OCI-M2 (cell line): ENCODE results near the gene VAPB.
"Not testable (repeated sequence)": the region's sequence is repeated elsewhere in the genome, so short reads cannot be mapped to it uniquely, and the experiment has no call there.

Experiments used
- DNase-seq: peaks from one replicate; lab custom pipeline; 2025; ENCODE audit not compliant: unreplicated experiment; lab: John Stamatoyannopoulos, UW

The VAPB gene, protein sequence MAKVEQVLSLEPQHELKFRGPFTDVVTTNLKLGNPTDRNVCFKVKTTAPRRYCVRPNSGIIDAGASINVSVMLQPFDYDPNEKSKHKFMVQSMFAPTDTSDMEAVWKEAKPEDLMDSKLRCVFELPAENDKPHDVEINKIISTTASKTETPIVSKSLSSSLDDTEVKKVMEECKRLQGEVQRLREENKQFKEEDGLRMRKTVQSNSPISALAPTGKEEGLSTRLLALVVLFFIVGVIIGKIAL

DNA sequence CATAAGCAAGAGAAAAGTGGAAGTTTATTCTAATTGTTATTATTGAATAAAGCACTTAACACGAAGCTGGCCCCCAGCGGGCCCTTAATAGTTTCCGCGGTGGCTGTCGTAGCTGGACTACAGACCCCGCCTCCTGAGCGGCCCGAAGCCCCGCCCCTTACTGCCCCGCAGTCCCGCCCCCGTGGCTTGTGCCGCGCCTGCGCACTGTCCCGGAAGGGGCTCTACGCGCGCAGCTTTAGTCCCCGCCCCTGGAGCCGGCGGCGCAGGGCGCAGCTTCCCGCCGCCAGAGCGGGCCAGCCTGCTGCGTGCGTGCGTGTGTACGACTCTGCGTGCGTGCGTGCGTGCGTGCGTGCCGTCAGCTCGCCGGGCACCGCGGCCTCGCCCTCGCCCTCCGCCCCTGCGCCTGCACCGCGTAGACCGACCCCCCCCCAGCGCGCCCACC is at the start of gene VAPB:
TSS of gene VAPB (plus strand) at position 348 of the 442 bp plus-strand sequence. CDS start 231 bp downstream, outside the sequence.
- DNase-seq: peak; percentile 91

DNA sequence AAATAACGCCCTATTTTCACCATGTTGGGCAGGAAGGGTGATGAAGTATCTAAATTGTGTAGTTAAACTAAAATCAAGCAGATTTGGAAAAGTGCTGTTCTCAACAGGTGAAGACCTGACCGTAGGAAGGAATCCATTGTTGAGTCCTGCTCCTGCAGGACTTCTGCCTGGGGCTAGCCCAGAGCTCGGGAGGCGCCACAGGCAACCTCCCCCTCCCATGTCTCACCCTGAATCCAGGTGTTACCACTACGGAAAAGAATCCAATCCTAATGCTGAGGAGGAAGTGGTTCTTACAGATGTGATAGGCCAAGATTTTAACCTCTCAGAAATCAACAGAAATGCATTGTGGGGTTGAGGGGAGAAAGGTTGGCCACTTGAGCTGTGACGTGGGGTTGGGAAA is 49.3 kb upstream of the VAPB start:
- DNase-seq: no peak

DNA sequence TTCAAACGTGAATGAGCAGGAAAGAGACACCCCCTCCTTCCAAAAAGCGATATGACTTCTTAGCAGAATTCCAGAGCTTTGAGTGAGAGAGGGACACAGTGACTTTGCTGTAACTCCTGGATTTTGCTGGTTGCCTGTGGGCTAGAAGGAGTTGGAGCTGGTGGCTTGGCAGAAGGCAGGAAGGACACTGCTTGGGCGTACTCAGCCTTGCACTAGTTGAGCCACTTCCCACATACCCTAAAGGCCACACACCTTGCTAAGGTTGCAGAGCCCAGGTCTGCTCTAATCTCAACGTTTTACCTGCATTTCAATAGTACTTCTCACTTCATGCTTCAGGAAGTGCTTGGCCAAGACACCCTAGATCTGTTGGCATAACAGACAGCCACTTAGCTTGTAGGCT is 48.9 kb upstream of the VAPB start:
- DNase-seq: no peak

DNA sequence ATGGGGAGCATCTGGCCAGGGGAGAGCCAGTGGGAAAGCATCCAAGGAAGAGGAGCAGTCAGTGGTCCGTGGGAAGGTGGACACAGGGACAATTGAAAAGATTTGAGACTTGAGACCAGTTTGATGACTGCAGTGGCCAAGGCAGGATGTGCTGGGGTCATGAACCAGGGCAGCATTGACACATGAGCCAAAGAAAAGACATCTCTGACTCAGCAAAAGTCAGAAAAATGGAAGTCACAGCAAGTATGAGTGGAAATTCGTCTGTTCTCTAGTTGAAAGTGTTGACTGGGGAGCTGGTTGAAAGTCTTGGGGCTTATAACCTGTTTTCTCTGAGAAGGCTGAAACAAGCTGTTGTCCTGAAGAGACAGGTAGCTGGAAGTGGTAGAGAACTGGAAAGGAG is 48.2 kb upstream of the VAPB start:
- no peak for DNase-seq

DNA sequence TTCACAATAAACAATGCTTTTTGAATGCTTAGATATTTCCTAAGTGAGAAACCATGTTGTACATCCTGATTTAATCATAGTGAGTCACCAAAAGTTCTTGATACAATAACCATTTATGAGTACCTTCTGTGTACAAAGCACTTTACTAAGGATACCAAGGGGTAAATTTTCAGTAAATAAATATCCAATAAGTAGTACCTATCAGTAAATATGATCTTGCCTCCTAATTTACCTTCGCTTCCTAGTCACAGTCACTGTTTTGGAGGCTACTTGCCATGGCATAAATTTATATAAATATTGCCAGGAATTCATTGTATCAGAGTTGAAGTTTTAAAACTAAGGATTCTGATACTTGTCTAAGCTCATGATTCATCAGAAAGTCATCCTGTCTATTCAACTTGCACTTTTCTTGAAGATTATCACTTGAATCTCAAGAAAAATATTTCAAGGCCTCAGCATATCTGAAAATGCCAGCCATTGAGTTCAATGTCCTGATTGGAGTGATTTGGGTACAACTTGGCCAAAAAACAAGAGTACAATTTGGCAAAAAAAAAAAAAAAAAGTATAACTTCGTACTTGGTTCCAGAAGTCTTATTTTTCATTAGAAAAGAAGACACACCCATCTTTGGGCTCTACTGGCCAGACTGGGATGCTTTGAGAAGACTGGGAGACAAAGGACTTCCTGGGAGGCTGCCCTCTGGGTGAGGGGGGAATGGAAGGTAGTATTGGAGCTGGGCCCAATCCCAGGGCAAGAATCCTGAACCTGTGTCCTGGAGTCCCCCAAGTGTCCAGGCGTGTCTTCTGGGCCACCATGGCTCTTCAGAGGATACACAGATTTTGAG is 46.7 kb upstream of the VAPB start:
- DNase-seq: no peak

DNA sequence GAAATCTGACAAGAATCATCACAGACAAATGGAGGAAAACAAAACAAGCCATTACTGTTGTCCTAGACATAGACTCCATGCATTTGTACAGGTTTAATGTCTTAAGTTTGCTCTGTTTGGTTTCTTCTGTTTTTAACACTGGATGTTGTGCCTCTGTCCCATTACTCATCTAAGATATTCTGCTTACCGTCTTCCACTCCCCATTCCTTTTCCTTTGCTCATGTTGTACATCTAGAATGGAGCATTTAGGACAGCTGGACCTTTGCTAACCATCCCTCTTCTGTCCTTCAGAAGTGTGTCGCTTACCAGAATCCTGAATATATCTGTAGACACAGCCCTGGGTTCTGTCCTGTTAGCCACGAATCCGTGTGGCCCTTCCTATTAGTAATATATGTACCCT is 44.3 kb upstream of the VAPB start:
- no peak for DNase-seq

DNA sequence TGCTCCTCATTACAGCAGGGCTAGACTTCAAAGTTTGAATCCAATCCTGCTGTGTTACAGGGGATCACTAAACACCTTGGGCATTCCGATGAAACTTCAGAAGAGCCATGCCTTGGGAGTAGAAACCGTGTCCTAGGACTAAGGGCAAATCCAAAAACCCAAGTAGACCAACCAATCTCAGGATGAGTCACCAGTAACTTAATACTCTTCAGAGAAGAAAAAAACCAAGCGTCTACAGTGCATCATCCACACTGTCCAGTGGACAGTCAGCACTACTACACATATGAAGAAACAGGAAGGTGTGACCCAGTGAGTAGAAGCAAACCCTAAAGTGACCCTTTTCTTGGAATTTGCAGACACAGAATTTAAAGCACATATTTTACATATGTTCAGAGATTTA is 39.5 kb upstream of the VAPB start:
- DNase-seq: no peak

DNA sequence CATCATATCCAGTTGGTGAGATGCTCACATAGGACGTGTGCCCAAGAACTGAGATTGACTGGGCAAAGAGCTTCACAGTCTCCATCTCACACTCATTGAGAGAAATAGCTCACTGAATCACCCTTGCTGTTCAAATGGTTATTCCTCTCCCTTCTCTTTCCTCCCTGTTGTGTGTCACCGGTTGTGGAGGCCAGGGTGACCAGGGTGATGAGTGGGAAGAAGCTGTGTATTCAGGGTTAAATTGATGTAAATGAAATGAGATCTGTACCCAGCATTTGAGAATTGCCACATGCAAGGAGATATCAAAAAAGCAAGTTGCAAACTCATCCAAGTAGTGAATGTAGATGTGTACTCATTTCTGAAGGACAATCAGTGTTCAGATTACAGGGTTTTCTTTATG is 36.6 kb upstream of the VAPB start:
- no peak for DNase-seq

DNA sequence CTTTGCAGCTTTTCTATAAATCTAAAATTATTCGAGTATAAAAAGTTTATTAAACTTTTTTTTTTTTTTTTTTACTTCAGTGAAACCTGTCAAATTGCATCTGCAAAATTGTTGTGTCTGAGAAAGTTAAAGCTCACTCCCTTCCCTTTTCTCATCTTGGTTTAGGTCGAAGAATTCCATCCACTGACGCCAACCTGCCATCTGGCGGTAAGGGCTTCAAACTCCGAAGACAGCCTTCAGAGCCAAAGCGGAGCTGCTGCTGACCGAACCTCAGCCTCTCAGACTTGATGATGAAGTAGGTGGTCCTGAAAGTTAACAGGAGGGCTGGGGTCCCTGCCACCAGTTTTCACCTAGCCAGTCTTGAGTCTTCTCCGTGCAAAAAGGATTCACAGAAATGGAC is 29.6 kb upstream of the VAPB start:
- DNase-seq: no peak

DNA sequence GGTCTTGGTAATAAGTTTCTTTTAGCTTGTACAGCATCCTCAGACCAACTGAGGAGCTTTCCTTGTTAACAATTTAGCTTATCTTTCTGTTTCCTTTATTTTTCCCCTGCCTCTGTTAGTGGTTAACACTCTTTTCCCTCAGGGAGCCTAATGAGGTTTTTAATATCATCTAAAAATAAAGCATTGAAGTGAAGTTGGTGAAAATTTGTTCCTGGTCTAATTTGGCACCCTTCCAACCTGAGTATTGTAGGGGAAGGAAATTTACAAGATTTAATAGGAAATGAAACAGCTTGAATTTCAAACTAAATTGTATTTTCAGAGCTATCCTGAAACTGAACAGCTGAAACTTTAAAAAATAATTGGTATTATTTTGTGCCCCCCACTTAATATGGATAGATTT is 28.1 kb upstream of the VAPB start:
- DNase-seq: no peak

DNA sequence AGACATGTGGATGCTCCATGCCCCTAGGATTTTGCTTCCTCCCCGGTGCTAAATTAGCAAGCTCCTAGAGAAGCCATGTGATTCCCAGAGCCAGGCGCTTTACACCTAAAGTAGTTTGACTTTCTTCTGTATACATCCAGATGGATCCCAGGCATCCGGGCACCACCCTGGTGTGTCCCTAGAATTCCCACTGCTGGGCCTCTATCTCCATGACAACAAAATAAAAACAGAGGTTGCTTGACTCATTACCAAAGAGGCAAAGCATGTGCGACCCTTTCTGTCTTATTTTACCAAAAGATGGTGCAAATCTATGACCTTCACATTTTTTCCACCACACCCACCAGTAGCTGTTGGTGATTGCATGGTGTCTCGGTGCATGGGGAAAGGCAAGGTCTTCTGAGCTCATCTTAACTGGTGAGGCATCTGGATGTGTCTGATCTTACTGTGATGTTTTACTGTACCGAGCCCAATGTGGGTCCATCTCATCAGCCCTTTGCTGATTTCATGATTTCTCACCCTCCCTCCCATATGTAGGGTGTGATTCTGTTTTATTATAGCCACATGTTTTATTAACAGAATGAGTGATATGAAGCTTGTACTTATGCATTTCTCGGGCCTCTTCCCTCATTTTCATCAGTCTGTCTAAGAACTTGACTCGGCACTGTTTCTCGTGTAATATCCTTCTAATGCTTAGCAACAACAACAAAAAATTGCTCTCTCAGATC is 27.4 kb upstream of the VAPB start:
- DNase-seq: no peak

DNA sequence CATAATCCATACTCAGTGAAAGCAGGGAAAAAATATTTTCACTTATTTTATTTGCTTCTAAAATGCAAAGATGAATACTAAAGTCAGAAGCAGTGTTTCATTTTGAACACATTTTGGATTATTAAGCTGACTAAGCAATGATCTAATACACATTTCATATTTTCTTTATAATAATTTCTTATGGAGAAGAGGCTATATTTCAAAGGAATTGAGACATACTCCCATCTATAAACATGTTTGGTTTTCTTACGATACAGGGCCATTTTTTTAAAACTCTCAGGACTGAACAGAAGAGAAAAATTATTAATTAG is 26.9 kb upstream of the VAPB start:
- DNase-seq: no peak

DNA sequence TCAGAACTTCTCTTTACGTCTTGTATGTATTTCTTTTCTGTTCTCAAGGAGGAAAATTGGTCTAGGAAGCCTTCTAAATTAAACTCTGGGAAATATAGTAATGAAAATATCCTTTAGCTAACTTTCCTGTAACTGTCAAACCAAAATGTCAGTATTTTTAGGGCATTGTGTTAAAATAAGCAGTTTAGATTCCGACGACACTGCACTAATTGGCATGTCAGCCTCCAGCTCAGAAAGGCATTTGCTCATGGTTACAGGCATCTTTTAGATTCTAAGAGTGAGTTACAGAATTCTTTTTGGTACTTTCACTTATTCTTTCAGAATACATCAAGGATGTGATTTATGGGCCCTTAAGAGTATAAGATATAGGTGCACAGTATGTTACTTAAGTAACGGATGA is 26.1 kb upstream of the VAPB start:
- DNase-seq: no peak

DNA sequence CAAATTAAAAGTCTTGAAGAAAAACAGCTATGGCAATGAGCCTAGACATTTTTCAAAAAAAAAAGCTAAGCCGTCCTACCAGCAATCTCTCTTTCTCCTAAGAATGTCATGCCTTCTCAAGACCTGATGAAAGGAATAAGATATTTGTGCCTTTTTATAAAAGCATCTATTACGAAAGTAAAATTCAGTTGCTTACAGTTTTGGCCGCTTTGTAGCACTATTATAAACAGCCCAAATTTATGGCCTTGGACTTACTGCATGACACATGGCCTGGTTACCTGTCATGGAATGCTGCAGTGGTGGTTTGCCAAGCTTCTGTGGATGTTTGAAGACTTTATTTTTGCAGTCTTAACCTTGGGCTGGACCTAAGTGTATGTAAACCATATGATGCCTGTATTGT is 22.2 kb upstream of the VAPB start:
- DNase-seq: no peak

DNA sequence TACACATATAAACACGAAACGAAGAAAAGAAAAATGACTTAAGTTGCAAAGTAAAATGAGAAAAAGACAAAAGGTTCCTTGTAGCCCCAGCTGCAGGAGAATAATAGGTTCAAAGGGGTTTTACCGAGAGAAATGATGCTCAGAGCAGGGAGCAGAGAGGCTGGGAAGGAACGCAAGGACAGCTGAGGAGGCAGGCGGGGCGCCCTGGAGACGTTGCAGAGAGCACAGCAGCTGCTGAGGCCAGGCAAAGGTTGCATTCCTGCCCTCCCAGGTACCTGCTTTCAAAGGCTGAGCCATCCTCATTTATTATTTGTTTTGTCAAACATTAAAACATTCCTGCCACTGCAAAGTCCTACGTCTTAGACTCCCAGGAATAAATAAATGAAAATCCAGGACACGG is 16.2 kb upstream of the VAPB start:
- DNase-seq: no peak

DNA sequence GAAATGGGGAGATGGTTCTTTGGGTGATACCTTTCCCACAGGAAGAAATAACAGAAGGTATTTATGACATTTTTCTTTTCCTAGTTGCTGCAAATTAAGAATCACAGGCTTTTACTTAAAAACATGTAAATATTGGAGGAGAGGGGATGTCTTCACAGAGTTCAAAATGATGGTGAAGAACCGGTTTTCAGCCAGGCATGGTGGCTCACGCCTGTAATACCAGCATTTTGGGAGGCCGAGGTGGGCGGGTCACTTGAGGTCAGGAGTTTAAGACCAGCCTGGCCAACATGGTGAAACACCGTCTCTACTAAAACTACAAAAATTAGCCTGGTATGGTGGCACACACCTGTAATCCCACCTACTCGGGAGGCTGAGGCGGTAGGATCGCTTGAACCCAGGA is 15.7 kb upstream of the VAPB start:
- not testable (repeated sequence) for DNase-seq

DNA sequence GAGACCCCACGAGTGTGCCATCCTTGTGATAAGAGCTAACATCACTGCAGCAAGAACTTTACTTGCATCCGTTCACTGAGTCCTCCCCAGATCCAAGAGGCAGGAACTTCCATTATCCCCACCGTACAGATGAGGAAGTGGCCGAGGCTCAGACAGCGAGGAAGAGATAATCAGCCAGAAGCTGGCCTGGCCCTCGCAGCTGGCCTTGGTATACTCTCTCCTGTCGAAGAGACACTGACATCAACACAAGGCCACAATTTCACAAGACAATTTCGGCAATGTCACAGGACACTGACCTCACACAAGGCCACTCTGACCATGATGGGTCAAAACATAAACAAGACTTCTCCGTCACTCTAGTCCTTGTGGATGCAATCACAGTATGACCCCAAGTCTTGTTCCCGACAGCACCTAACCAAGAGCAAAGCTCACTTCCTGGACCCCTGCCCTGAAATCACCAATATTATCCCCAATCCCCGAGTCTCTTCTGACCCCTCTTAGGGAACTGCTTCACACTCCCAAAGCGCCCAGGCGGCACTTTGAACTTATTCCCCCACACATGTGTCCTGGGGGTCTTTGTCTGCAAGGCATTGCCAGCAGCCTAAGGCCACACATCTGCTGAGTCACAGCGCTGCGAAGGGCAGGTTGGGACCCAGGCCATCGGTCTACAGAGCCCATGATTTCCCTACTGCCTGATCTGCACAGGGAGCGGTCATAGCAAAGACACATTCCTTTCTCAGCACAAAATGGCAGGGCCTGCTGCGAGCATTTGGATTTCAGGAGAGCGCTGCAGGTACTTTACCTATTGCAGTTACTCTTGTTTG is 14.8 kb upstream of the VAPB start:
- DNase-seq: no peak

DNA sequence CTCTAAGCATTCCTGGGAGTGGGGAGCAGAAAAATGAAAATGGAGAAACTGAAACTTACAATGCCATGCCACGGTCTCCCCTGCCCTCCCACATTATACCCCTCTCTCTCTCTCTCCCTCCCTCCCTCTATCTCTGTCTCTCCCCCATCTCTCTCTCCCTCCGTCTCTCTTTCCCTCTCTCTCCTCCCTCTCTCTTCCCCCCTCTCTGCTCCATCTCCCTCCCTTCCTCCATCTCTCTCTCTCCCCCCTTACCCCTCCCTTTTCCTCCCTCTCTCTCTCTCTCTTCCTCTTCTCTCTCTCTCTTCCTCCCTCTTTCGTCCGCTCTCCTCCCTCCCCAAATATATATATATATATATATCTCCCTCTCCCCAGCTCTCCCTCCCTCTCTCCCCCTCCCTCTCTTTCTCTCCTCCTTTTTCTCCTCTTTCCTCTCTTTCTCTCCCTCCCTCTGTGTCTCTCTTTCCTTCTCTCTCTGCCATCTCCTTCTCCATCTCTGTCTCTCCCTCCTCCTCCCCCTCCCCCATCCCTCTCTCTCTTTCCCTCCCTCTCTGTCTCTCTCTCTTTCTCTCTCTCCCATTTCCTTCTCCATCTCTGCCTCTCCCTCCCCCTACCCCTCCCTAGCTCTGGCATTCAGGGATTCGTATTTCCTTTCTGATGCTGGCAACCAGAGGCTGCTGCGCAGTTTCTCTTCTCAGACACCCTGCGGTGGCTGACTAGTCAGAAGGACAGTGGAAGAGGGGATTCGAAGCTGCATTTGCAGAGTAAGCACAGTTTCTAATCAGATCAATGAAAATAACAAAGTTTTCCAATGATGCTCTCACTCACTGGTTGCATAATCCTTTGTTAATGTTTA is 13.9 kb upstream of the VAPB start:
- DNase-seq: no peak

DNA sequence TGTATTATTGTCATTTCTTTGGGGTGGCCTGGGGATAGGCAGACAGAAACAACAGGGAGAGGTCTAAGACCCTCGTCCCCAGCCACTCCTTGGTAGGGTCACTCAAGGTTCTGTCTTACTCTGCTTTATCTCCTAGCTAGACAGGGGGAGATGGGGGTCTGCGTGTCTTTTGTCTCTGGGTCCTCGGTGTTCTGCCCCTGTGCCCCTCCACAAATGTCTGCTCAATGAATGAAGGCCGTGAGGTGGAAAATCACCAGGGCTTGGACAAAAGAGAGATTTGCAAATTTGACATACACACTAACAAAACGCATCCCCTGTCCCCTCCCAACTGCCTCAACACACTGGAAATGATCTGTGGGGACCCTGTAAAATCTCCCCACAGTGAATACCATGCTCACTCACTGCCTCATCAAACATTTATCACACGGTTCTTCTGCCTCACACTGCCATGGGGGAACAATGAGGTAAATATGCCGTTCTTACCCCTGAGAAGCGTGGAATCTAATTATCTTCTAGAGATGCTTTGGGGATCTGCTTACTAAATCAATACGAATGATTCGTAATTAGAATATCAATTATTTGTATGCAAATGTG is 13.2 kb upstream of the VAPB start:
- no peak for DNase-seq

DNA sequence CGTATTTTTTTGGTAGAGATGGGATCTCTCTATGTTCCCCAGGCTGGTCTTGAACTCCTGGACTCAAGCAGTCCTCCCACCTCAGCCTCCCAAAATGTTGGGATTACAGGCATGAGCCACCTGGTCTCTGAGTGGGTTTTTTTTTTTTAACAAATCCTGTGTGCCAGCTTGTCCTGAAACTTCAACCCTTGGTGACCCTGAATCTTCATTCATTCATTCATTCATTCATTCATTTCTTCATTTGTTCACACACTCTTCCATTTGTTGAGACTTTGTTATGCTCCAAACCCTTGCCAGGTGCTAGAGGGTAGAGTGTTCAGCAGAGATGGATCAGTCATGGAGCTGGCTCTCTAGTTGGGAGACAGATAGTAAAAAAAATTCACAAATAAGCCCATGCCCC is 12.0 kb upstream of the VAPB start:
- DNase-seq: no peak
